Islet of Langerhans (tissue), 1 donor: ENCODE results near the gene HBP1.
"Not testable (repeated sequence)": the region's sequence is repeated elsewhere in the genome, so short reads cannot be mapped to it uniquely, and the experiment has no call there.

Experiments
- FAIRE-seq: peaks from one replicate; lab custom pipeline; 2011; peaks lifted over from hg19 to GRCh38; lab: Jason Lieb, UNC

HBP1 gene

GRCh38 chr7:107232568-107233090, 63.8 kb downstream of the HBP1 start:
- FAIRE-seq, result no peak

- no peak for FAIRE-seq
These were observed 64.4 kb downstream of the HBP1 start for GRCh38 chr7:107233174-107233573.

GRCh38 chr7:107233981-107234380, 65.2 kb downstream of the HBP1 start:
- no peak for FAIRE-seq

GRCh38 chr7:107234436-107234835, 65.6 kb downstream of the HBP1 start:
- no peak for FAIRE-seq

GRCh38 chr7:107236862-107237261, 68.1 kb downstream of the HBP1 start:
- FAIRE-seq, result no peak

- no peak for FAIRE-seq
These were observed 68.6 kb downstream of the HBP1 start for GRCh38 chr7:107237451-107237850.

GRCh38 chr7:107242267-107242666, 73.5 kb downstream of the HBP1 start:
- no peak for FAIRE-seq

GRCh38 chr7:107244613-107245012, 75.8 kb downstream of the HBP1 start:
- FAIRE-seq, result no peak

- not testable (repeated sequence) for FAIRE-seq
These were observed 78.0 kb downstream of the HBP1 start for GRCh38 chr7:107246836-107247235.

GRCh38 chr7:107248551-107249316, 79.9 kb downstream of the HBP1 start:
- FAIRE-seq, result no peak

- no peak for FAIRE-seq
These were observed 83.2 kb downstream of the HBP1 start for GRCh38 chr7:107251963-107252362.
